ENCODE results near the gene DIMT1.

The DIMT1 gene

GRCh38 chr5:62348723-62349481, 54.8 kb downstream of the DIMT1 start:
- H3K4me3 ChIP-seq (ENCODE audit: low read depth, low read length), result no peak overlapping the region
- no peak for DNase-seq (ENCODE audit: low read depth)
- no peak for TF ChIP-seq CTCF (IDR thresholded peaks at IDR 0.05; ENCODE audit: control insufficient read depth, extremely low read depth, insufficient read depth)

- TF ChIP-seq CTCF (IDR thresholded peaks at IDR 0.05; ENCODE audit: control insufficient read depth, extremely low read depth, insufficient read depth), result no peak
- DNase-seq (ENCODE audit: low read depth), result no peak
Measured at GRCh38 chr5:62347928-62348327, 55.8 kb downstream of the DIMT1 start.

GRCh38 chr5:62346748-62347147, 57.0 kb downstream of the DIMT1 start:
- TF ChIP-seq CTCF (IDR thresholded peaks at IDR 0.05; ENCODE audit: control insufficient read depth, extremely low read depth, insufficient read depth), result no peak
- no peak overlapping the region for H3K4me3 ChIP-seq (ENCODE audit: low read depth, low read length)
- DNase-seq (ENCODE audit: low read depth), result no peak

More at GRCh38 chr5:62347928-62348327, 55.8 kb downstream of the DIMT1 start:
- H3K4me3 ChIP-seq (ENCODE audit: low read depth, low read length), result no peak overlapping the region

- H3K4me3 ChIP-seq (ENCODE audit: low read depth, low read length), result no peak overlapping the region
- no peak for DNase-seq (ENCODE audit: low read depth)
- no peak for TF ChIP-seq CTCF (IDR thresholded peaks at IDR 0.05; ENCODE audit: control insufficient read depth, extremely low read depth, insufficient read depth)
Measured at GRCh38 chr5:62343428-62343827, 60.3 kb downstream of the DIMT1 start.

- TF ChIP-seq CTCF (IDR thresholded peaks at IDR 0.05; ENCODE audit: control insufficient read depth, extremely low read depth, insufficient read depth), result no peak
- no peak overlapping the region for H3K4me3 ChIP-seq (ENCODE audit: low read depth, low read length)
- DNase-seq (ENCODE audit: low read depth), result no peak
Measured at GRCh38 chr5:62342476-62342837, 61.2 kb downstream of the DIMT1 start.

- DNase-seq (ENCODE audit: low read depth), result no peak
Measured at GRCh38 chr5:62341783-62342475, 61.8 kb downstream of the DIMT1 start.

More at GRCh38 chr5:62341783-62342475, 61.8 kb downstream of the DIMT1 start:
- H3K4me3 ChIP-seq (ENCODE audit: low read depth, low read length), result no peak overlapping the region
- TF ChIP-seq CTCF (IDR thresholded peaks at IDR 0.05; ENCODE audit: control insufficient read depth, extremely low read depth, insufficient read depth), result no peak
